GM12801 (cell line): ENCODE measurements around the gene ZRANB3.

Source experiments
- CTCF ChIP-seq: IDR thresholded peaks from one replicate; pipeline ENCODE4 v1.5.1; 2011; ENCODE audit warnings: control low read depth; ENCODE audit not compliant: insufficient read length; ENCODE audit errors: extremely low read depth

ZRANB3 gene

GRCh38 chr2:135252805-135253458 lies 278.1 kb downstream of the ZRANB3 start:
- no peak for TF ChIP-seq CTCF

DNA sequence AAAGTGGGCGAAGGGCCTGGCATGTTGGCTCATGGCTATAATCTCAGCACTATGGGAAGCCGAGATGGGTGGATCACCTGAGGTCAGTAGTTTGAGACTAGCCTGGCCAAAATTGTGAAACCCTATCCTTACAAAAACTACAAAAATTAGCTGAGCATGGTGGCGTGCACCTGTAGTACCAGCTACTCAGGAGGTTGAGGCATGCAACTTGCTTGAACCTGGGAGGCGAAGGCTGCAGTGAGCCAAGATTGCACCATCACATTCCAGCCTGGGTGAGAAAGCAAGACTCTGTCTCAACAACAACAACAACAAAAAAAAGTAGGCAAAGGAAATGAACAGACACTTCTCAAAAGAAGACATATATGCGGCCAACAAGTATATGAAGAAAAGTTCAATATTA lies 282.4 kb downstream of the ZRANB3 start:
- no peak for TF ChIP-seq CTCF

DNA sequence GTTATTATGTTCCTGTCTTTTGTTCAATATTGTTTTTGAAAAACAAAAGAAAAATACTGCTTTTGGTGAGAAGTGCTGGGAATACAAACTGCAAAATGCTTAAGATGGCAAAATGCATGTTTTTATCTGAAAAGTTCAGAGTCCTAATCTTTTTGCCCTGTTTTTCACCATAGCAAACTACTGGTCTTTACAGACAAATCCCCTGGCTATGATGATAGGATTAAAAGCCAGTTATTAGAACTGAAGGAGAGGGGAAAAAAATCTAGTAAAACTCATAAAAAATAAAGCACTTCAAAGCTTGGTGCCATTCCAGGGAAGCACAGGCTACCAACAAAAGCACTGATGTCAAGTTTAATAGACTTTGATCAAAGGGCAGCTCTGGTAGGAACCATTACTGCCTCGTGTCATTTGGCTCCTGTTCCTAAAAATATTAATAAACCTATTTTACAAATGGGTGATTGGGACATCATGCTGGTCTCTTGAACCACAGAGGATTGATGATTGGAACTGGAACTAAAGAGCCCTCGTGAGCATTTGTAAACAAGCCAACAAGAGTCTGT lies 284.2 kb downstream of the ZRANB3 start:
- TF ChIP-seq CTCF: no peak

- TF ChIP-seq CTCF: no peak
These were observed 285.9 kb downstream of the ZRANB3 start for GRCh38 chr2:135245071-135245470.

DNA sequence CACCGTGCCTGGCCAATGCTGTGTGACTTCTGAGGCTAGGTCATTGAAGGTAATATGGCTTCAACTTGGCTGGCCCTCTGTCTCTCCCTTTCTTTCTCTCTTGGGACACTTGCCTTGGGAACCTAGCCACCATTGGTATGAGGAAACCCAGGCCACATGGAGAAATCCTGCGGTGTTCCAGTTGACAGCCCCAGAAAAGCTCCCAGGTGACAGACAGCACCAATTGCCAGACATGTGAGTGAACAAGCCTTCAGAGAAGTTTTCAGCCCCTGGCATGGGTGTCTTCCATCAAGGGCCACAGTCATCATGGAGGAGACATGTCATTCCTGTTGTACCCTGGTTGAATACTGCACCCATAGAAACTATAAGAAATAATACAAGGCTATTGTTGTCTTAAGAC lies 292.4 kb downstream of the ZRANB3 start:
- TF ChIP-seq CTCF: no peak

DNA sequence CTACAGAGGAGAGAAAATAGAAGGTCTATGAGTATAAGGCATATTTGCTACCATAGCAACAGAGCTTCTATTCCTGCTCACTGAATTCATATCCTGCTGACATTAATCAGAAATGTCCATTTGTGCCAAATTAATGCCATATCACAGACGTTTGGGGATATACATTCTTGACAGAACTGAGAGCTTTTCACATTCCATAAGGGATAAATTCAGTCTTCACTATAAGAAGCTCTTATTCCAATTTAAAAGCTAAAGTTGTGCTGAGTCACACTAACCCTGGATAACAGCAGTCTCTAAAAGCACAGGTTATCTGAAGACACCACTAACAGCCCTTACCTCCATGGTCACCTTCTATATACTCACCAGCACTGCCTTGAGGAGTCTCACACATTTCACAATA lies 300.9 kb downstream of the ZRANB3 start:
- no peak for TF ChIP-seq CTCF

DNA sequence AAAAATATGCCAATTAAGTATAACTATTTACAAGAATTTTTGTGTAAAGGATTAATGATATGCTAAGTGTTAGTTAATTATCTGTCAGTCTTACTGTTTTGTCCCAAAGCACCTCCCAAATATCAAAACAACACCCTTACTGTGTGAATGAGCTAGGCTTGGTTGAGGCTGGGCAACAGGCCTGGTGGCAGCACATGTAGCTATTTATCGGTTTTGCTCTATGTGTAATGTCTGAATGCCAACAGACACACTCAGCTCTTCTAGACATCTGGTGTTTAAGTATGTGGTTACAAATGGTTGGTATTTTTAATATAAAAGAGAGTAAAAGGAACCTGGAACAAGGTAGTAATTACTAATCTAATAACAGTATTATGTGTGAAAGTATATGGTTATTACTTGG lies 303.6 kb downstream of the ZRANB3 start:
- no peak for TF ChIP-seq CTCF
